Loucy (cell line): ENCODE measurements around the gene CARS2.

ENCODE experiments used
- EZH2phosphoT487 ChIP-seq: fragments of 200-600 bp; IDR thresholded peaks from 2 replicates; pipeline ENCODE4 v1.6.1; 2018; ENCODE audit warnings: antibody characterized with exemption, mild to moderate bottlenecking, moderate library complexity, borderline replicate concordance
- TF ChIP-seq, protein P1 (sequence below): fragments of 200-600 bp; sonication (generic); conservative IDR thresholded peaks from 2 replicates; pipeline ENCODE4 v1.5.1; 2014; ENCODE audit warnings: mild to moderate bottlenecking, antibody characterized with exemption, low read length

DNA sequence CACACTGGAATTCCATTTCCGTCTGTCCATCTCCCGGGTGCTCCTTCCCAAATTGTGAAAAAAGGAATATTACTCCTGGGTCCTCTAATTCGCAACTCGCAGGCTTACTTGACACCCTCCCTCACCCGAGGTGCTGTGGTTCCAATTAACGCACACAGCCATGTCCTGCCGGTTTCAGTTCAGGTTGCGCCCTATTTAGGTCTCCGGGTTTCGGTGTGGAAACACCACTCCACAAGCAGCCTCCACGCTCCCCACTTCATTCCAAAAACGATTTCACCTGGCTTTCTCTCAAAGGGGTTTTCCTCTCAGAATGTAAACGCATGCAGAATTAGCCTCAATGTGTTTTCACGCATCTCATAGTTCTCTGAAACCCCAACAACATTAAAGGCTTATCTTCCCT lies 52.6 kb downstream of the CARS2 start:
- TF ChIP-seq, protein P1, sequence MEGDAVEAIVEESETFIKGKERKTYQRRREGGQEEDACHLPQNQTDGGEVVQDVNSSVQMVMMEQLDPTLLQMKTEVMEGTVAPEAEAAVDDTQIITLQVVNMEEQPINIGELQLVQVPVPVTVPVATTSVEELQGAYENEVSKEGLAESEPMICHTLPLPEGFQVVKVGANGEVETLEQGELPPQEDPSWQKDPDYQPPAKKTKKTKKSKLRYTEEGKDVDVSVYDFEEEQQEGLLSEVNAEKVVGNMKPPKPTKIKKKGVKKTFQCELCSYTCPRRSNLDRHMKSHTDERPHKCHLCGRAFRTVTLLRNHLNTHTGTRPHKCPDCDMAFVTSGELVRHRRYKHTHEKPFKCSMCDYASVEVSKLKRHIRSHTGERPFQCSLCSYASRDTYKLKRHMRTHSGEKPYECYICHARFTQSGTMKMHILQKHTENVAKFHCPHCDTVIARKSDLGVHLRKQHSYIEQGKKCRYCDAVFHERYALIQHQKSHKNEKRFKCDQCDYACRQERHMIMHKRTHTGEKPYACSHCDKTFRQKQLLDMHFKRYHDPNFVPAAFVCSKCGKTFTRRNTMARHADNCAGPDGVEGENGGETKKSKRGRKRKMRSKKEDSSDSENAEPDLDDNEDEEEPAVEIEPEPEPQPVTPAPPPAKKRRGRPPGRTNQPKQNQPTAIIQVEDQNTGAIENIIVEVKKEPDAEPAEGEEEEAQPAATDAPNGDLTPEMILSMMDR, result no peak
- TF ChIP-seq EZH2phosphoT487, result no peak
